H1 (cell line): ENCODE measurements around the gene TMBIM6. TPM values are rescaled to one million over a fixed set of nuclear protein-coding genes. Genes with fewer than 3 reads are reported as not detected.

Source experiments
- CTCF ChIA-PET: fragments of 300-600 bp; sonication (Branson Sonifier 250); formaldehyde crosslinking; loops from one replicate; lab custom pipeline; 2021; ENCODE audit not compliant: partially characterized antibody; lab: Charles Lee
- POLR2A ChIA-PET: fragments of 300-600 bp; sonication (Branson Sonifier 250); formaldehyde crosslinking; loops from one replicate; lab custom pipeline; 2021; ENCODE audit warnings: inconsistent platforms; ENCODE audit not compliant: partially characterized antibody; lab: Charles Lee
- DNase-seq, 2 experiments: peaks; one replicate each; pipeline versions ENCODE4 v3.0.0 to v3.0.0-alpha.2; 2010 to 2022; ENCODE audit warnings: low spot score in 2 of 2, low read depth in 1 of 2, mixed read lengths in 1 of 2
- FAIRE-seq: peaks from 2 replicates; lab custom pipeline; 2011; peaks lifted over from hg19 to GRCh38; lab: Jason Lieb, UNC
- H2AFZ ChIP-seq: 2 replicates; pipeline ENCODE4 v1.8.1; 2012; ENCODE audit warnings: low read length, inconsistent platforms
- H2AK5ac ChIP-seq: 2 replicates; pipeline ENCODE4 v1.6.1; 2013; ENCODE audit warnings: low read depth, low read length
- H2BK120ac ChIP-seq: replicated peaks from 2 replicates; pipeline ENCODE3; 2013; ENCODE audit warnings: low read depth, low read length, inconsistent platforms
- H2BK12ac ChIP-seq: 2 replicates; pipeline ENCODE4 v1.6.1; 2013; ENCODE audit warnings: low read depth, low read length
- H2BK15ac ChIP-seq: 2 replicates; pipeline ENCODE4 v1.6.1; 2013; ENCODE audit warnings: low read length
- H2BK20ac ChIP-seq: 2 replicates; pipeline ENCODE4 v1.6.1; 2013; ENCODE audit warnings: low read length
- H2BK5ac ChIP-seq: 2 replicates; pipeline ENCODE4 v1.6.1; 2013; ENCODE audit warnings: low read depth, low read length
- H3K14ac ChIP-seq: 2 replicates; pipeline ENCODE4 v1.6.1; 2013; ENCODE audit warnings: inconsistent platforms; ENCODE audit not compliant: insufficient read length
- H3K18ac ChIP-seq: 2 replicates; pipeline ENCODE4 v1.6.1; 2013; ENCODE audit warnings: low read length; ENCODE audit errors: extremely low read depth
- H3K23ac ChIP-seq: 2 replicates; pipeline ENCODE4 v1.6.1; 2013; ENCODE audit warnings: inconsistent platforms; ENCODE audit not compliant: insufficient read length
- H3K23me2 ChIP-seq: 2 replicates; pipeline ENCODE4 v1.6.1; 2013; ENCODE audit warnings: low read depth, low read length
- H3K27ac ChIP-seq: 2 replicates; pipeline ENCODE4 v1.6.1; 2011; ENCODE audit warnings: low read depth, low read length, inconsistent platforms
- H3K27me3 ChIP-seq, 4 experiments: replicated peaks in 1 of 4; 1 replicate in 1 of 4; 2 replicates in 3 of 4; pipeline versions ENCODE4 v1.6.1 to v1.8.1; 2011 to 2013; ENCODE audit warnings: low read length in 3 of 4, mild to moderate bottlenecking in 3 of 4, inconsistent platforms in 2 of 4, mixed read lengths in 2 of 4, moderate library complexity in 1 of 4; ENCODE audit not compliant: control insufficient read depth in 3 of 4, insufficient read depth in 3 of 4; ENCODE audit errors: extremely low read depth in 1 of 4
- H3K36me3 ChIP-seq, 4 experiments: 2 replicates each; pipeline versions ENCODE4 v1.6.1 to v1.8.1; 2011 to 2013; ENCODE audit warnings: mild to moderate bottlenecking in 4 of 4, low read length in 3 of 4, moderate library complexity in 2 of 4, control low read depth in 1 of 4, inconsistent platforms in 1 of 4; ENCODE audit not compliant: insufficient read depth in 4 of 4, control insufficient read depth in 2 of 4
- H3K4ac ChIP-seq: replicated peaks from 2 replicates; pipeline ENCODE3; 2013; ENCODE audit warnings: low read length, low read depth, mixed read lengths, inconsistent platforms; ENCODE audit not compliant: insufficient read length
- H3K4me1 ChIP-seq, 4 experiments: replicated peaks in 1 of 4; 1 replicate in 1 of 4; 2 replicates in 3 of 4; pipeline versions ENCODE4 v1.6.1 to v1.8.1; 2011 to 2013; ENCODE audit warnings: low read length in 3 of 4, inconsistent platforms in 2 of 4, mixed read lengths in 1 of 4; ENCODE audit not compliant: insufficient read depth in 4 of 4, control insufficient read depth in 3 of 4
- H3K4me2 ChIP-seq, 2 experiments: 2 replicates each; pipeline versions ENCODE4 v1.6.1 to v1.8.1; 2011 to 2013; ENCODE audit warnings: low read depth in 2 of 2, low read length in 2 of 2, control low read depth in 1 of 2, inconsistent platforms in 1 of 2, mild to moderate bottlenecking in 1 of 2; ENCODE audit not compliant: insufficient read depth in 1 of 2
- H3K4me3 ChIP-seq, 4 experiments: fragments of 200-600, 300-600 bp in 1 of 4; sonication (generic), shearing (Covaris generic), sonication (Bioruptor Twin) in 1 of 4; 2 replicates each; pipeline versions ENCODE4 v1.5.1 to v1.8.1; 2011 to 2016; ENCODE audit warnings: low read length in 4 of 4, low read depth in 3 of 4, control low read depth in 2 of 4, inconsistent platforms in 2 of 4, mild to moderate bottlenecking in 2 of 4, mixed read lengths in 1 of 4, moderate library complexity in 1 of 4; ENCODE audit not compliant: insufficient read depth in 2 of 4; ENCODE audit errors: extremely low read depth in 1 of 4
- H3K56ac ChIP-seq: replicated peaks from 2 replicates; pipeline ENCODE3; 2013; ENCODE audit warnings: low read depth, mild to moderate bottlenecking, mixed read lengths, low read length, inconsistent platforms; ENCODE audit not compliant: insufficient read length
- H3K79me1 ChIP-seq: 2 replicates; pipeline ENCODE4 v1.6.1; 2013; ENCODE audit warnings: low read depth, low read length, control low read depth
- H3K79me2 ChIP-seq, 2 experiments: 2 replicates each; pipeline versions ENCODE4 v1.6.1 to v1.8.1; 2012 to 2013; ENCODE audit warnings: low read length in 2 of 2, mild to moderate bottlenecking in 2 of 2, inconsistent platforms in 1 of 2; ENCODE audit not compliant: insufficient read depth in 2 of 2, control insufficient read depth in 1 of 2
- H3K9ac ChIP-seq, 4 experiments: replicated peaks in 1 of 4; 1 replicate in 1 of 4; 2 replicates in 3 of 4; pipeline versions ENCODE4 v1.6.1 to v1.8.1; 2011 to 2013; ENCODE audit warnings: low read depth in 3 of 4, low read length in 3 of 4, control low read depth in 2 of 4, mild to moderate bottlenecking in 2 of 4, moderate library complexity in 2 of 4, inconsistent platforms in 1 of 4; ENCODE audit errors: extremely low read depth in 1 of 4
- H3K9me3 ChIP-seq, 2 experiments: 2 replicates each; pipeline versions ENCODE4 v1.6.1 to v1.8.1; 2012 to 2013; ENCODE audit warnings: mild to moderate bottlenecking in 2 of 2, moderate library complexity in 2 of 2, control low read depth in 1 of 2, inconsistent platforms in 1 of 2, low read depth in 1 of 2, low read length in 1 of 2, mixed read lengths in 1 of 2; ENCODE audit not compliant: insufficient read depth in 2 of 2
- H4K20me1 ChIP-seq, 2 experiments: replicated peaks in 1 of 2; 2 replicates each; pipeline versions ENCODE3 to v1.8.1; 2011 to 2013; ENCODE audit warnings: inconsistent platforms in 2 of 2, low read length in 2 of 2, mild to moderate bottlenecking in 1 of 2; ENCODE audit not compliant: insufficient read depth in 2 of 2, control insufficient read depth in 1 of 2
- H4K5ac ChIP-seq: 2 replicates; pipeline ENCODE4 v1.6.1; 2013; ENCODE audit warnings: low read length, low read depth, mixed read lengths, inconsistent platforms; ENCODE audit not compliant: insufficient read length
- H4K8ac ChIP-seq: 2 replicates; pipeline ENCODE4 v1.8.0; 2013; ENCODE audit warnings: mild to moderate bottlenecking, moderate library complexity, low read length, inconsistent platforms; ENCODE audit not compliant: insufficient read depth; ENCODE audit errors: extremely low read depth
- H4K91ac ChIP-seq: replicated peaks from 2 replicates; pipeline ENCODE3; 2013; ENCODE audit warnings: low read length, mixed read lengths, inconsistent platforms; ENCODE audit not compliant: insufficient read length
- CHD1 ChIP-seq: IDR thresholded peaks from 2 replicates; pipeline ENCODE4 v1.6.1; 2012; ENCODE audit warnings: low read depth, low read length, improper control_type of control experiment
- EGR1 ChIP-seq: IDR thresholded peaks from 2 replicates; pipeline ENCODE4 v1.6.1; 2011; ENCODE audit warnings: low read depth, low read length, borderline replicate concordance
- MAFK ChIP-seq: IDR thresholded peaks from 2 replicates; pipeline ENCODE4 v1.6.1; 2012; ENCODE audit warnings: low read depth, mild to moderate bottlenecking, improper control_type of control experiment, low read length
- NANOG ChIP-seq: IDR thresholded peaks from 2 replicates; pipeline ENCODE4 v1.6.1; 2011; ENCODE audit warnings: low read length, low read depth, mild to moderate bottlenecking, inconsistent platforms; ENCODE audit not compliant: insufficient read depth, poor library complexity, severe bottlenecking
- WGBS, 2 experiments: shearing (Covaris generic) in 1 of 2; methylation state at CpG; one replicate each; pipeline versions ENCODE4 v1.1.6 to v1.1.7; 2013 to 2015; ENCODE audit warnings: low lambda C conversion rate in 2 of 2, mixed read lengths in 2 of 2, inconsistent platforms in 1 of 2, low coverage in 1 of 2, missing lambda C conversion rate in 1 of 2; ENCODE audit not compliant: insufficient replicate concordance in 2 of 2, insufficient coverage in 1 of 2, insufficient read length in 1 of 2; ENCODE audit errors: extremely low coverage in 1 of 2, missing lambda C conversion rate in 1 of 2; 5-methylcytosine and 5-hydroxymethylcytosine counted together
- polyA plus RNA-seq, 7 experiments: library from polyadenylated mRNA; depleted of rRNA in 3 of 7; stranded (reverse) in 5 of 7; unstranded in 2 of 7; fragments of >200 nt in 5 of 7; fragments of 200-250 nt in 2 of 7; gene quantifications; 1 replicate in 5 of 7; 2 replicates in 1 of 7; 4 replicates in 1 of 7; pipeline versions ENCODE4 v1.2.1 to v1.2.3, GENCODE V29; 2011 to 2013; ENCODE audit warnings: missing spikeins in 2 of 7, mixed read lengths in 2 of 7
- total RNA-seq: library from RNA; stranded (reverse); fragmentation: NEBNext Ultra II Directional; extraction: Animal tissue kit (Norgen Biotek cat#: 25700); gene quantifications from 2 replicates; pipeline ENCODE4 v1.2.1, GENCODE V29; 2021

TMBIM6 gene
- total and polyA plus RNA-seq, 2 of the 8 experiments (the other 6 are each of a cell fraction or from before 2014, with no cell fraction given): 423 to 556 TPM

- H3K36me3 ChIP-seq: peaks cover 0 to 34% (median 8%) of the 10 kb centered on the region in 4 experiments; a peak in 6 of 8 replicates
- no peaks in the 10 kb centered on the region for H3K9me3 ChIP-seq
- peaks cover 12 to 22% (median 18%) of the 10 kb centered on the region in 4 experiments for H3K4me1 ChIP-seq
- no peak overlapping the region for H3K18ac ChIP-seq
- no peak overlapping the region for H3K4me2 ChIP-seq
- H3K27me3 ChIP-seq: no peaks in the 10 kb centered on the region
- H2BK5ac ChIP-seq: no peak overlapping the region
- H4K5ac ChIP-seq: no peak overlapping the region
- H3K79me1 ChIP-seq: peaks cover 5% of the 10 kb centered on the region; the same call in 1 of the 2 replicates
- no peak overlapping the region for H3K4ac ChIP-seq
- H4K20me1 ChIP-seq: peaks cover 4 to 10% of the 10 kb centered on the region in 2 experiments
- no peak for DNase-seq
- H2BK20ac ChIP-seq: no peak overlapping the region
- no peak overlapping the region for H2AFZ ChIP-seq
- H3K9ac ChIP-seq: no peak overlapping the region
- H3K14ac ChIP-seq: no peak overlapping the region
- H3K4me3 ChIP-seq: no peak overlapping the region
- no peak overlapping the region for H4K8ac ChIP-seq
- ChIA-PET CTCF (interaction anchor here (0.7 to 3.5 kb wide), 7 partner anchors 10 to 41 kb away, joined by 3 to 27 read pairs (median 4); no protein-coding TSS in a partner anchor), POLR2A (interaction anchor here (0.9 to 1.6 kb wide), 5 partner anchors 9 to 64 kb away, joined by 3 to 7 read pairs (median 4); partner anchors contain the start of gene TMBIM6)
- no peak overlapping the region for H3K27ac ChIP-seq
- FAIRE-seq: no peak
- no peak overlapping the region for H3K56ac ChIP-seq
- 90% methylated on average over 5 of the region's 5 CpGs; no CpG with 5 or more reads in 1 of the 2 experiments for WGBS, 2 experiments
- H3K23ac ChIP-seq: no peak overlapping the region
- H3K23me2 ChIP-seq: no peaks in the 10 kb centered on the region; the same call in 1 of the 2 replicates
- H2BK120ac ChIP-seq: no peak overlapping the region
- H2BK15ac ChIP-seq: no peak overlapping the region
- H3K79me2 ChIP-seq: peaks cover 0 to 15% of the 10 kb centered on the region in 2 experiments; a peak in 1 of 4 replicates
- no peak overlapping the region for H2AK5ac ChIP-seq
- H2BK12ac ChIP-seq: no peak overlapping the region
- no peak overlapping the region for H4K91ac ChIP-seq
- TF ChIP-seq MAFK (no peak), CHD1 (no peak), EGR1 (no peak), NANOG (no peak)
Measured at GRCh38 chr12:49805409-49805808, 64.1 kb downstream of the TMBIM6 start.
